ENCODE results near the gene OR2M7.
"Not testable (repeated sequence)": the region's sequence is repeated elsewhere in the genome, so short reads cannot be mapped to it uniquely, and the experiment has no call there.

The OR2M7 gene, protein sequence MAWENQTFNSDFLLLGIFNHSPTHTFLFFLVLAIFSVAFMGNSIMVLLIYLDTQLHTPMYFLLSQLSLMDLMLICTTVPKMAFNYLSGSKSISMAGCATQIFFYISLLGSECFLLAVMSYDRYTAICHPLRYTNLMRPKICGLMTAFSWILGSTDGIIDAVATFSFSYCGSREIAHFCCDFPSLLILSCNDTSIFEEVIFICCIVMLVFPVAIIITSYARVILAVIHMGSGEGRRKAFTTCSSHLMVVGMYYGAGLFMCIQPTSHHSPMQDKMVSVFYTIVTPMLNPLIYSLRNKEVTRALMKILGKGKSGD

GRCh38 chr1:248324468-248324867 is at the start of gene OR2M7:
Gene OR2M7 (minus strand): TSS chr1:248324568. CDS start chr1:248324568, 0 bp downstream.
- DNase-seq = no peak

GRCh38 chr1:248373761-248374160 is 49.4 kb upstream of the OR2M7 start:
- DNase-seq = no peak

GRCh38 chr1:248372394-248372793 is 48.0 kb upstream of the OR2M7 start:
- no peak for DNase-seq

GRCh38 chr1:248366609-248367008 is 42.2 kb upstream of the OR2M7 start:
- DNase-seq = no peak

- DNase-seq = no peak
These were observed 36.9 kb upstream of the OR2M7 start, which contains the start of gene OR2T4 for GRCh38 chr1:248361121-248361715. Gene OR2T4 (plus strand): TSS chr1:248361665. CDS start chr1:248361665, 0 bp downstream.

DNA sequence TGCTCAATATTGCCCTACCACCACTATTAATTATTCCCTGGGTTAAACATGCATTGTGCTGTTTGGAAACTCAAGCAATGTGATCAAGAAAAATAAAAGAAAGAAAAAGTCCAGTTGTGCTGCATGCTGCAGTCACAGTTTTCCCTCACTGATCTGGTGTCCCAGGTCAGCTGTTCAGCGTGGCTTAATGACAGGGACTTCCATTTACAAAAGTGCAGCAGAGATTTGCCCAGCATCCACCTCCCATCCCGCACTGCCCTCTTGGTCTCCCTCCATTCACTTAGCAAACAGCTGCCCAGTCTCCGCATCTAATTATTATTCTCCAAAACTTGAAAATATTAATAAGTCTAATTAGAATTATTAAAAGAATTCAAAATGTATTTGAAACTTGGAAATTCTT is 35.0 kb upstream of the OR2M7 start:
- DNase-seq = no peak

GRCh38 chr1:248348475-248348874 is 24.1 kb upstream of the OR2M7 start, which contains the start of gene OR14C36:
Gene OR14C36 (plus strand): TSS chr1:248348775. CDS start chr1:248348775, 0 bp downstream.
- DNase-seq = no peak

DNA sequence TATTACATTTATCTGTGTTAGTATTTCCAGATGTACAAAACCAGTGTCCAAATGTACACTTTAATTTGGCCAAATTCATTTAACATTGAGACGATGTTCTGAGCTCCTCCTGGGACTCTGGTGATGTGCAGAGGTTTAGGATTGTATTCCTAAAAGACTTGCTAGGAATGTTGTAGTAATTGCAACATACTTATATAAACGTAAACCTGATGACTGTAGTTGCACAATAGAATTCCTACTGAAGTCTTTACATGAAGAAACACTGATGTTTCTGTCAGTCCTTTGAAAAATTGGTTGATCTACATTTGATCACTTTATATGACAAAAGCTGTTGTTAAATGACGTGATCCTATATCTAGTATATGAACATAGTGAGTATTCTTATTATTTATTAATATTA is 19.1 kb upstream of the OR2M7 start:
- DNase-seq = no peak

DNA sequence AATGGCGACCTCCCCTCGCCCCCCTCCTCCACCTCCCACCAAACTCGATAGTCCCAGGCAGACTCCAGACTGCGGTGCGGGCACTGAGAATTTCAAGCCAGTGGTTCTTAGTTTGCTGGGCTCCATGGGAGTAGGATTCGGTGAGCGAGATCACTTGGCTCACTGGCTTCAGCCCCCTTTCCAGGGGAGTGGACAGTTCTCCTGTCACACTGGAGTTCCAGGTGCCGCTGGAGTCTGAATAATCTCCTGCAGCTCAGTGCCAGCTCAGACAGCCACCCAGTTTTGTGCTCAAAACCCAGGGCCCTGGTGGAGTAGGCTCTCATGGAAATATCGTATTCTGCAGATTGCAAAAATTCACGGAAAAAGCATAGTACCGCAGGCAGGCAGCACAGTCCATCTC is 7.6 kb downstream of the OR2M7 start:
- DNase-seq = no peak

- not testable (repeated sequence) for DNase-seq
These were observed 17.6 kb downstream of the OR2M7 start for GRCh38 chr1:248306740-248307139.

GRCh38 chr1:248306103-248306502 is 18.3 kb downstream of the OR2M7 start:
- DNase-seq = no peak

DNA sequence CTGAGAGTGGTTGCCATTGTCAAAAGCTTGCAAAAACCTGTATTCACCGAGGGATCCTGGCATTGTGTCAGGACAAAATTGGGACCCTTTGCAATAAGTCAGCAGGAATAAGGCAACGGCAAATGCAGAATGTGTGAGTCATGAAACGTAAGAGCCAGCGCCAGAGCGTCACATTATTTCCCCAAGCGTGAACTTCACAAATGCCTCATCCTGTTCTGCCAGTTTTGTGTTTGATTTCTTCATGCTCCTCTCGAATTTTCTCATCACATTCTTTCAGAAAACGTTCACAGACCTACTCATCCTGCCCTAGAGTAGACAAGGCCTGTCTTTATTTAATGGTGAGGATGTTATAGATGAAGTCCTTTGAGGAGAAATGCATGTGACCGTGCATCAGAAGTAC is 18.7 kb downstream of the OR2M7 start:
- not testable (repeated sequence) for DNase-seq

DNA sequence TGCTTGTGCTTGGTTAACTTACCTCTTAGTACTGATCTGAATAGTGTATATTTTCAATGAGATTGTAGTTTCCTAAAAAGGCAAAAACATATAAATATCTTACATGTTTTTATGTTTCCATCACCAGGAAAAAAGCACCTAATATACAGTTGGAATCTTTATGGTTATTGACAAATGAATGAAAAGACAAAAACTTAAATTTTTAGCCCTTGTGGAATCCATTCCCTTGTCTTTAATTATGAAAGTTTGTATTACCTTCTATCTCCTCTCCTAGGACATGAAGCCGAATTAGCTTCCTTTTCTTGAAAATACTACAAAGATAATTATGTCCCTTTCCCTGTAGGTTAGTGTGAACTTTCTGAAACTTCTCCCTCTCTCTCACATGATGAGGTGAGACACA is 21.0 kb downstream of the OR2M7 start, which contains the start of gene OR2T12:
TSS of gene OR2T12 (minus strand) at position 101 of the 400 bp plus-strand sequence. CDS start 7,846 bp downstream, outside the sequence.
- no peak for DNase-seq

- DNase-seq = no peak
These were observed 36.0 kb downstream of the OR2M7 start for GRCh38 chr1:248288391-248288790.

DNA sequence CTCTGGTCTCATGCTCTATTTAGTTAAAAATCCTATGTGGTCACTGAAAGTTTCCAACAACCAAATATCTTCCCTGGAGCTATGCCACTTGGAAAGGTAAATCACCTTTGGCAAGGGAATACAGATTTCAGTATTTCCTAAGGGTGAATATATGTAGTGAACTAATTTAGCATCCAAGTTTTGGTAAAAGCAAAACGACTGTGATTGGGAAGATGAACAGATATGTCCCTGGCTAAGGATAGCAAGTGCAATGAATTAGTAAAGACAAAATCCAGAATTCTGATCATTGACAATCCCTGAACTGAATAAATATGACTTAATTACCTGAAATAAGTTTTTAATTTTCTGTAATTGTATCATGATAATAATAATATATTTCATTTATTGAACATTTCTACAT is 46.5 kb downstream of the OR2M7 start, which contains the start of gene OR2T33:
TSS of gene OR2T33 (minus strand) at position 101 of the 400 bp plus-strand sequence. CDS start 4,162 bp downstream, outside the sequence.
- DNase-seq = no peak

Measured in stimulated activated CD8-positive, alpha-beta memory T cell treated with anti-CD3 and anti-CD28 coated beads, Interleukin-4, amount 100 ng/mL, for 48 hours (primary cell).